Subcutaneous adipose tissue (tissue), 4 donors: ENCODE data around the gene PCDHGA10. TPM values are rescaled to one million over a fixed set of nuclear protein-coding genes. Genes with fewer than 3 reads are reported as not detected.
"Not testable (repeated sequence)": the region's sequence is repeated elsewhere in the genome, so short reads cannot be mapped to it uniquely, and the experiment has no call there.

ENCODE experiments used
- CTCF ChIP-seq: fragments of 450-650 bp; IDR thresholded peaks from one replicate; pipeline ENCODE4 v1.5.1; 2016; ENCODE audit warnings: low read depth, mild to moderate bottlenecking, control low read depth, antibody characterized with exemption, moderate library complexity
- total RNA-seq, 4 donors: library from RNA; depleted of rRNA; stranded (reverse); fragments of >200 nt; gene quantifications; one replicate each; pipeline ENCODE4 v1.1.0, GENCODE V29; 2016

PCDHGA10 gene
- total RNA-seq, 4 donors from 2014 or later: 4.4 to 6.0 (median 4.6) TPM

GRCh38 chr5:141399555-141400258 lies 13.1 kb upstream of the PCDHGA10 start:
- no peak for TF ChIP-seq CTCF

- no peak for TF ChIP-seq CTCF
Measured at GRCh38 chr5:141402553-141403243, 10.1 kb upstream of the PCDHGA10 start, which contains the start of gene PCDHGA9. Gene PCDHGA9, plus strand, starts transcription at chr5:141402778. Its CDS starts 175 bp downstream, at chr5:141402953.

GRCh38 chr5:141403387-141403786 lies 9.4 kb upstream of the PCDHGA10 start:
- no peak for TF ChIP-seq CTCF

GRCh38 chr5:141407790-141408505 lies 4.8 kb upstream of the PCDHGA10 start, which contains the start of gene PCDHGB6:
Gene PCDHGB6, plus strand, starts transcription at chr5:141408021. Its CDS starts 182 bp downstream, at chr5:141408203.
- TF ChIP-seq CTCF: not testable (repeated sequence)

- TF ChIP-seq CTCF: no peak
Measured at GRCh38 chr5:141409598-141410306, 3.0 kb upstream of the PCDHGA10 start.

GRCh38 chr5:141411575-141411974 lies 1.2 kb upstream of the PCDHGA10 start:
- no peak for TF ChIP-seq CTCF
